Keratinocyte (primary cell): ENCODE data around the gene SCARB1. TPM values are rescaled to one million over a fixed set of nuclear protein-coding genes. Genes with fewer than 3 reads are reported as not detected.

Experiments
- DNase-seq: peaks from one replicate; pipeline ENCODE4 v3.0.0-alpha.2; 2011; ENCODE audit warnings: low read depth, missing footprints, low spot score
- FAIRE-seq: peaks from 2 replicates; lab custom pipeline; 2011; peaks lifted over from hg19 to GRCh38; lab: Jason Lieb, UNC
- H2AFZ ChIP-seq: 2 replicates; pipeline ENCODE4 v1.6.0; 2012; ENCODE audit warnings: low read length, control low read depth, inconsistent platforms; ENCODE audit not compliant: control insufficient read depth
- H3K27ac ChIP-seq: 2 replicates; pipeline ENCODE4 v1.5.1; 2011; ENCODE audit warnings: low read length; ENCODE audit not compliant: control insufficient read depth, insufficient read depth
- H3K27me3 ChIP-seq: 3 replicates; pipeline ENCODE4 v1.6.0; 2011; ENCODE audit warnings: low read length; ENCODE audit not compliant: control insufficient read depth, insufficient read depth; ENCODE audit errors: extremely low read depth
- H3K36me3 ChIP-seq, 2 experiments: 2 replicates in 1 of 2; 3 replicates in 1 of 2; pipeline ENCODE4 v1.5.1; 2011; ENCODE audit warnings: low read length in 2 of 2, mild to moderate bottlenecking in 1 of 2; ENCODE audit not compliant: control insufficient read depth in 2 of 2, insufficient read depth in 2 of 2; ENCODE audit errors: extremely low read depth in 1 of 2
- H3K4me1 ChIP-seq: 3 replicates; pipeline ENCODE4 v1.5.1; 2011; ENCODE audit warnings: low read length; ENCODE audit not compliant: control insufficient read depth, insufficient read depth; ENCODE audit errors: extremely low read depth
- H3K4me2 ChIP-seq: 3 replicates; pipeline ENCODE4 v1.6.0; 2011; ENCODE audit warnings: low read depth, low read length; ENCODE audit not compliant: control insufficient read depth, insufficient read depth; ENCODE audit errors: extremely low read depth
- H3K4me3 ChIP-seq, 3 experiments: fragments of 200-600 bp in 1 of 3; sonication (generic) in 1 of 3; 2 replicates in 2 of 3; 3 replicates in 1 of 3; pipeline ENCODE4 v1.5.1; 2011 to 2016; ENCODE audit warnings: low read length in 3 of 3, mild to moderate bottlenecking in 3 of 3, control low read depth in 2 of 3, inconsistent platforms in 1 of 3, low read depth in 1 of 3, mixed read lengths in 1 of 3, mixed run types in 1 of 3, moderate library complexity in 1 of 3; ENCODE audit not compliant: control insufficient read depth in 2 of 3, insufficient read depth in 2 of 3; ENCODE audit errors: extremely low read depth in 1 of 3
- H3K79me2 ChIP-seq: 2 replicates; pipeline ENCODE4 v1.6.0; 2012; ENCODE audit warnings: low read length; ENCODE audit not compliant: control insufficient read depth, insufficient read depth
- H3K9ac ChIP-seq: 3 replicates; pipeline ENCODE4 v1.6.0; 2011; ENCODE audit warnings: low read length; ENCODE audit not compliant: control insufficient read depth, insufficient read depth; ENCODE audit errors: extremely low read depth
- H3K9me1 ChIP-seq: 3 replicates; pipeline ENCODE4 v1.6.0; 2011; ENCODE audit warnings: low read length; ENCODE audit not compliant: control insufficient read depth, insufficient read depth; ENCODE audit errors: extremely low read depth
- H3K9me3 ChIP-seq: 2 replicates; pipeline ENCODE4 v1.5.1; 2012; ENCODE audit warnings: low read depth, low read length; ENCODE audit not compliant: control insufficient read depth
- H4K20me1 ChIP-seq: 3 replicates; pipeline ENCODE4 v1.6.0; 2011; ENCODE audit warnings: low read length; ENCODE audit not compliant: control insufficient read depth, insufficient read depth; ENCODE audit errors: extremely low read depth
- CTCF ChIP-seq, 3 experiments: IDR thresholded peaks in 1 of 3; conservative IDR thresholded peaks in 1 of 3; optimal IDR thresholded peaks in 1 of 3; 2 replicates in 2 of 3; 3 replicates in 1 of 3; pipeline versions ENCODE3 to v1.5.1; 2011; ENCODE audit warnings: low read length in 3 of 3, mild to moderate bottlenecking in 3 of 3, moderate library complexity in 2 of 3, control low read depth in 1 of 3, inconsistent platforms in 1 of 3; ENCODE audit not compliant: insufficient read depth in 2 of 3; ENCODE audit errors: extremely low read depth in 1 of 3
- EZH2 ChIP-seq: IDR thresholded peaks from one replicate; pipeline ENCODE4 v1.6.1; 2012; ENCODE audit warnings: inconsistent platforms, mild to moderate bottlenecking, low read length, moderate library complexity
- dilution Hi-C: fragments of 300-500 bp; cut with MboI; formaldehyde crosslinking; loops from one replicate; pipeline ENCODE4 v1.7.0; 2020; ENCODE audit warnings: low sequenced_read_pairs; ENCODE audit not compliant: extremely low pct_ligation_motif_present
- polyA plus RNA-seq, 5 experiments: library from polyadenylated mRNA; depleted of rRNA in 3 of 5; stranded (reverse) in 3 of 5; stranded (forward) in 1 of 5; unstranded in 1 of 5; fragments of >200 nt; gene quantifications; 1 replicate in 1 of 5; 2 replicates in 3 of 5; 3 replicates in 1 of 5; pipeline versions ENCODE4 v1.2.1 to v1.2.3, GENCODE V29; 2011 to 2012; ENCODE audit warnings: missing spikeins in 2 of 5, low read depth in 1 of 5, low replicate concordance in 1 of 5

The SCARB1 gene
- polyA plus RNA-seq, 1 donor (not counting 4 experiments of a cell fraction or from before 2014, with no cell fraction given) = 40.9 TPM

- Histone ChIP-seq H3K4me3 (no peak overlapping the region), H4K20me1 (no peaks in the 10 kb centered on the region), H3K79me2 (no peaks in the 10 kb centered on the region), H3K27ac (no peak overlapping the region), H3K4me2 (no peak overlapping the region), H3K36me3 (no peaks in the 10 kb centered on the region), H3K9me3 (no peaks in the 10 kb centered on the region), H3K9ac (no peak overlapping the region), H3K4me1 (no peaks in the 10 kb centered on the region), H3K9me1 (no peaks in the 10 kb centered on the region), H2AFZ (no peak overlapping the region), H3K27me3 (peaks cover 6% of the 10 kb centered on the region)
- FAIRE-seq (no peak), DNase-seq (no peak)
- dilution Hi-C loops = no loop called here
- TF ChIP-seq CTCF (optimal IDR thresholded peaks at IDR 0.05 in 1 of 3, IDR thresholded peaks at IDR 0.05 in 1 of 3, conservative IDR thresholded peaks at IDR 0.05 in 1 of 3; ENCODE audit: extremely low read depth in 1 of 3, insufficient read depth in 2 of 3, low read length in 3 of 3) (no peak), EZH2 (no peak)
These were observed 129.4 kb downstream of the SCARB1 start for GRCh38 chr12:124734224-124734788.

- H3K9me1 ChIP-seq = no peaks in the 10 kb centered on the region
- H2AFZ ChIP-seq = no peak overlapping the region
- no peaks in the 10 kb centered on the region for H3K9me3 ChIP-seq
- no peaks in the 10 kb centered on the region for H3K27me3 ChIP-seq
- H3K4me1 ChIP-seq = no peaks in the 10 kb centered on the region
- dilution Hi-C loops = no loop called here
- no peak overlapping the region for H3K9ac ChIP-seq
- no peak for TF ChIP-seq CTCF (optimal IDR thresholded peaks at IDR 0.05 in 1 of 3, IDR thresholded peaks at IDR 0.05 in 1 of 3, conservative IDR thresholded peaks at IDR 0.05 in 1 of 3; ENCODE audit: extremely low read depth in 1 of 3, insufficient read depth in 2 of 3, low read length in 3 of 3)
- DNase-seq (no peak), FAIRE-seq (no peak)
- no peaks in the 10 kb centered on the region for H4K20me1 ChIP-seq
- H3K4me3 ChIP-seq = no peak overlapping the region
- no peak overlapping the region for H3K27ac ChIP-seq
- no peaks in the 10 kb centered on the region for H3K36me3 ChIP-seq
- H3K79me2 ChIP-seq = no peaks in the 10 kb centered on the region
- no peak overlapping the region for H3K4me2 ChIP-seq
These were observed 130.6 kb downstream of the SCARB1 start for GRCh38 chr12:124733086-124733485.
